ENCODE results near the gene ZNF648.

DNA sequence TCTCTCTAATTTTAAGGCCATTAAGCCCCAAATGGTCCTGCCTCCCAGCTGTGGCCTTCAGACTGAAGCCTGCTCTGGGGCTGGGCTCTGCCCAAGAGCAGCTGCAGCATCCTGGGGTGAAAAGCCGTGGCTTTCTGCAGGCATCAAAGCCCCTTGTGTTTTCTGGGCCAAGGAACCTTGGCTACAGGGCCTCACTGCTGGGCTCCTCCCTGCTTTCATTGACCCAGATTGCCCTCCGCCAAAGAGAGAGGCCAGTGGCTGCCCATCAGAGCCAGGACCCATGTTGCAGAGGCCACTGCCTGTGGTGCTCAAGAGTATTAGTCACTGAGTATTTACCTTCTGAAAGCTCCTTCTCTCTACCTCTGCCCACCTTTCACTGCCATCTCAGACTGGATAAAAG, 1.6 kb downstream of the ZNF648 start:
- TF ChIP-seq, protein P1, sequence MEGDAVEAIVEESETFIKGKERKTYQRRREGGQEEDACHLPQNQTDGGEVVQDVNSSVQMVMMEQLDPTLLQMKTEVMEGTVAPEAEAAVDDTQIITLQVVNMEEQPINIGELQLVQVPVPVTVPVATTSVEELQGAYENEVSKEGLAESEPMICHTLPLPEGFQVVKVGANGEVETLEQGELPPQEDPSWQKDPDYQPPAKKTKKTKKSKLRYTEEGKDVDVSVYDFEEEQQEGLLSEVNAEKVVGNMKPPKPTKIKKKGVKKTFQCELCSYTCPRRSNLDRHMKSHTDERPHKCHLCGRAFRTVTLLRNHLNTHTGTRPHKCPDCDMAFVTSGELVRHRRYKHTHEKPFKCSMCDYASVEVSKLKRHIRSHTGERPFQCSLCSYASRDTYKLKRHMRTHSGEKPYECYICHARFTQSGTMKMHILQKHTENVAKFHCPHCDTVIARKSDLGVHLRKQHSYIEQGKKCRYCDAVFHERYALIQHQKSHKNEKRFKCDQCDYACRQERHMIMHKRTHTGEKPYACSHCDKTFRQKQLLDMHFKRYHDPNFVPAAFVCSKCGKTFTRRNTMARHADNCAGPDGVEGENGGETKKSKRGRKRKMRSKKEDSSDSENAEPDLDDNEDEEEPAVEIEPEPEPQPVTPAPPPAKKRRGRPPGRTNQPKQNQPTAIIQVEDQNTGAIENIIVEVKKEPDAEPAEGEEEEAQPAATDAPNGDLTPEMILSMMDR (IDR thresholded peaks at IDR 0.05), result no peak
- TF ChIP-seq POLR2A (IDR thresholded peaks at IDR 0.05) (no peak), EP300 (IDR thresholded peaks at IDR 0.05) (no peak)

Measured in ovary (tissue), 3 donors.